ENCODE data around the gene SIX3.

SIX3 gene

GRCh38 chr2:44940049-44940494 lies 1.4 kb upstream of the SIX3 start:
- no peak for TF ChIP-seq CTCF (IDR thresholded peaks at IDR 0.05; ENCODE audit: low read depth, low read length)
- no peak for DNase-seq (ENCODE audit: extremely low read depth, low read depth)

- TF ChIP-seq CTCF (IDR thresholded peaks at IDR 0.05; ENCODE audit: low read depth, low read length): no peak
- DNase-seq (ENCODE audit: extremely low read depth, low read depth): no peak
Observed at GRCh38 chr2:44940732-44941464, 604 bp upstream of the SIX3 start.

GRCh38 chr2:44942304-44943030 lies 965 bp downstream of the SIX3 start:
- TF ChIP-seq CTCF (IDR thresholded peaks at IDR 0.05; ENCODE audit: low read depth, low read length): no peak
- no peak for DNase-seq (ENCODE audit: extremely low read depth, low read depth)

GRCh38 chr2:44943031-44943692 lies 1.7 kb downstream of the SIX3 start:
- TF ChIP-seq CTCF (IDR thresholded peaks at IDR 0.05; ENCODE audit: low read depth, low read length): no peak
- DNase-seq (ENCODE audit: extremely low read depth, low read depth): no peak

- no peak for DNase-seq (ENCODE audit: extremely low read depth, low read depth)
Observed at GRCh38 chr2:44943693-44944101, 2.2 kb downstream of the SIX3 start.

GRCh38 chr2:44944102-44944951 lies 2.8 kb downstream of the SIX3 start:
- no peak for TF ChIP-seq CTCF (IDR thresholded peaks at IDR 0.05; ENCODE audit: low read depth, low read length)
- no peak for DNase-seq (ENCODE audit: extremely low read depth, low read depth)

More at GRCh38 chr2:44943693-44944101, 2.2 kb downstream of the SIX3 start:
- TF ChIP-seq CTCF (IDR thresholded peaks at IDR 0.05; ENCODE audit: low read depth, low read length): no peak
